ENCODE data around the gene CCDC157. TPM values are rescaled to one million over a fixed set of nuclear protein-coding genes. Genes with fewer than 3 reads are reported as not detected.

CCDC157 gene
- total RNA-seq, 1 donor from 2014 or later = 1.0 TPM

DNA sequence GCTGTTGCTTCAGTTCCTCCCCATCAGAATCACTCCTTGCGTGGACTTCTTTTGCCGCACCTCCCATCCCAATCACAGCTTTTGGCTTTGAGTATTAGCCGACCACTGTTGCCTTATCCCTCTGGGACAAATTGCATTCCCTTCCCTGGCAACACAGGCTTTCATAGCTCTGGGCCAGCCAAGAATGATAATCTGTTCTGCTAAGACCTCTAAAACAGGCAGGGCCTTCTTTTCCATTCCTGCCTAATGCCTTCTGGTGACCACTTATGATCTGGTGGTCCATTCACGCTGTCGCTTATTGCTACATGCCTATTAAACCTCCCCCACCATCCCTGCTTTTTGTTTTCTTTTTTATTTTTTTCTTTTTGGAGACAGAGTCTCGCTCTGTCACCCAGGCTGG is 49.6 kb downstream of the CCDC157 start:
- no peak overlapping the region for H3K4me3 ChIP-seq (ENCODE audit: low read length in 3 of 3)
- H3K4me1 ChIP-seq (ENCODE audit: control insufficient read depth in 3 of 3, insufficient read depth in 3 of 3, low read length in 3 of 3) = no peaks in the 10 kb centered on the region
- no peaks in the 10 kb centered on the region for H3K9me3 ChIP-seq (ENCODE audit: control insufficient read depth in 3 of 3, low read length in 3 of 3)
- no peak overlapping the region for H3K27ac ChIP-seq (ENCODE audit: low read depth, low read length)
- no peak overlapping the region for H3K9ac ChIP-seq (ENCODE audit: low read depth in 1 of 3, low read length in 3 of 3)
- H3K36me3 ChIP-seq (ENCODE audit: control insufficient read depth in 3 of 3, insufficient read depth in 3 of 3, low read length in 3 of 3) = peaks cover 4 to 12% (median 4%) of the 10 kb centered on the region in 3 donors
- no peaks in the 10 kb centered on the region for H3K27me3 ChIP-seq (ENCODE audit: control insufficient read depth in 3 of 3, insufficient read depth in 3 of 3, low read length in 3 of 3)

- Histone ChIP-seq H3K27ac (ENCODE audit: low read depth, low read length) (no peak overlapping the region), H3K36me3 (ENCODE audit: control insufficient read depth in 3 of 3, insufficient read depth in 3 of 3, low read length in 3 of 3) (peaks cover 4 to 14% (median 7%) of the 10 kb centered on the region in 3 donors), H3K27me3 (ENCODE audit: control insufficient read depth in 3 of 3, insufficient read depth in 3 of 3, low read length in 3 of 3) (no peaks in the 10 kb centered on the region), H3K4me3 (ENCODE audit: low read length in 3 of 3) (no peak overlapping the region), H3K9ac (ENCODE audit: low read depth in 1 of 3, low read length in 3 of 3) (no peak overlapping the region), H3K9me3 (ENCODE audit: control insufficient read depth in 3 of 3, low read length in 3 of 3) (no peaks in the 10 kb centered on the region), H3K4me1 (ENCODE audit: control insufficient read depth in 3 of 3, insufficient read depth in 3 of 3, low read length in 3 of 3) (no peaks in the 10 kb centered on the region)
Observed at GRCh38 chr22:30408388-30409102, 51.7 kb downstream of the CCDC157 start.

DNA sequence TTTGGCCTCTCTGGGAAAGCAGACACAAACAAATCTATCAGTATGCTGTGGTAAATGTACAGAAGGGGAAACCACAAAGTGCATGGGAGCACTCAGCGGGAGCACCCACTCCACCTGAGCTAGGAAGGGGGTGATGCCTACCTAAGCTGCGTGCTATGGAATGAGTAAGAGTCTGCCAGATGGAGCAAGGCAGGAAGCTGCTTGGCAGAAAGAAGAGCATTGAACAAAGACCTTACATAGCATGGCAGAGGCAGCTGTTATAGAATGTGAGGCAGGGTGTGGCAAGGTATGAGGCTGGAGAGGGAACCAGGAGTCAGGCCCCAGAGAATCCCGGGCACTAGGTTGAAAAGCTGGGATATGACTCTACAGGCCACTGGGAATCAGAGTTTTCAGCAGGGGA is 55.0 kb downstream of the CCDC157 start:
- H3K27ac ChIP-seq (ENCODE audit: low read depth, low read length) = no peak overlapping the region
- no peak overlapping the region for H3K4me3 ChIP-seq (ENCODE audit: low read length in 3 of 3)
- H3K9ac ChIP-seq (ENCODE audit: low read depth in 1 of 3, low read length in 3 of 3) = no peak overlapping the region
- H3K36me3 ChIP-seq (ENCODE audit: control insufficient read depth in 3 of 3, insufficient read depth in 3 of 3, low read length in 3 of 3) = peaks cover 17 to 32% (median 26%) of the 10 kb centered on the region in 3 donors
- H3K9me3 ChIP-seq (ENCODE audit: control insufficient read depth in 3 of 3, low read length in 3 of 3) = no peaks in the 10 kb centered on the region
- no peaks in the 10 kb centered on the region for H3K27me3 ChIP-seq (ENCODE audit: control insufficient read depth in 3 of 3, insufficient read depth in 3 of 3, low read length in 3 of 3)
- H3K4me1 ChIP-seq (ENCODE audit: control insufficient read depth in 3 of 3, insufficient read depth in 3 of 3, low read length in 3 of 3) = no peaks in the 10 kb centered on the region

GRCh38 chr22:30413001-30413400 is 56.2 kb downstream of the CCDC157 start:
- Histone ChIP-seq H3K4me1 (ENCODE audit: control insufficient read depth in 3 of 3, insufficient read depth in 3 of 3, low read length in 3 of 3) (no peaks in the 10 kb centered on the region), H3K27ac (ENCODE audit: low read depth, low read length) (no peak overlapping the region), H3K36me3 (ENCODE audit: control insufficient read depth in 3 of 3, insufficient read depth in 3 of 3, low read length in 3 of 3) (peaks cover 22 to 36% (median 33%) of the 10 kb centered on the region in 3 donors), H3K9me3 (ENCODE audit: control insufficient read depth in 3 of 3, low read length in 3 of 3) (no peaks in the 10 kb centered on the region), H3K27me3 (ENCODE audit: control insufficient read depth in 3 of 3, insufficient read depth in 3 of 3, low read length in 3 of 3) (no peaks in the 10 kb centered on the region), H3K9ac (ENCODE audit: low read depth in 1 of 3, low read length in 3 of 3) (no peak overlapping the region), H3K4me3 (ENCODE audit: low read length in 3 of 3) (no peak overlapping the region)

- Histone ChIP-seq H3K4me1 (ENCODE audit: control insufficient read depth in 3 of 3, insufficient read depth in 3 of 3, low read length in 3 of 3) (no peaks in the 10 kb centered on the region), H3K9ac (ENCODE audit: low read depth in 1 of 3, low read length in 3 of 3) (no peak overlapping the region), H3K27ac (ENCODE audit: low read depth, low read length) (no peak overlapping the region), H3K27me3 (ENCODE audit: control insufficient read depth in 3 of 3, insufficient read depth in 3 of 3, low read length in 3 of 3) (no peaks in the 10 kb centered on the region), H3K4me3 (ENCODE audit: low read length in 3 of 3) (no peak overlapping the region), H3K36me3 (ENCODE audit: control insufficient read depth in 3 of 3, insufficient read depth in 3 of 3, low read length in 3 of 3) (peaks cover 18 to 45% (median 42%) of the 10 kb centered on the region in 3 donors), H3K9me3 (ENCODE audit: control insufficient read depth in 3 of 3, low read length in 3 of 3) (no peaks in the 10 kb centered on the region)
Observed at GRCh38 chr22:30413745-30414524, 57.1 kb downstream of the CCDC157 start.

DNA sequence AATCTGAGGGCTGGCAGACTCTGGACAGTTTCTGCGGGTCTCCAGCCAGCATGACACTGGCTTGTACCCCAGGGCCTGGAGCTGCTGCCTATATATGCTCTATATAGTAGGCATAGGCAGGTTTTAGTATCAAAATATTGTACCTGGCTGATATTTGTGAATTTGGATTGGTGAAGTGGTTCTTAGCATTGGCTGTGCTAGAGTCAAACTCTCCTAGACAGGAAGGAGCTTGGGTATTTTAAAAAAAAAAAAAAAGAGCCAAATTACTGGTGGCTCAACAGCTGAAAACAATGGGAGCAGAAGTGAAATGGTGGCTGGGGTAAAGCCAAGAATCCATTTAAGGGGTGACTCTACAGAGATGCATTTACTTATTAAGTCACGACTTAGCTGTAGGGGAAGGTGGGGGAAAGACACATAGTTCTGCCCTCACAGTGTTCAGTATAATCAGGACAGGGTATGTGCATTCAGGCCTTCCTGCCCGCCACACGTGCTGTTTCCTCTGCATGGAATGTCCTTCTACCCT is 57.8 kb downstream of the CCDC157 start:
- Histone ChIP-seq H3K4me1 (ENCODE audit: control insufficient read depth in 3 of 3, insufficient read depth in 3 of 3, low read length in 3 of 3) (no peaks in the 10 kb centered on the region), H3K4me3 (ENCODE audit: low read length in 3 of 3) (no peak overlapping the region), H3K27me3 (ENCODE audit: control insufficient read depth in 3 of 3, insufficient read depth in 3 of 3, low read length in 3 of 3) (no peaks in the 10 kb centered on the region), H3K9me3 (ENCODE audit: control insufficient read depth in 3 of 3, low read length in 3 of 3) (no peaks in the 10 kb centered on the region), H3K9ac (ENCODE audit: low read depth in 1 of 3, low read length in 3 of 3) (no peak overlapping the region), H3K36me3 (ENCODE audit: control insufficient read depth in 3 of 3, insufficient read depth in 3 of 3, low read length in 3 of 3) (peaks cover 22 to 47% (median 44%) of the 10 kb centered on the region in 3 donors), H3K27ac (ENCODE audit: low read depth, low read length) (no peak overlapping the region)

- Histone ChIP-seq H3K9ac (ENCODE audit: low read depth in 1 of 3, low read length in 3 of 3) (no peak overlapping the region), H3K4me3 (ENCODE audit: low read length in 3 of 3) (no peak overlapping the region), H3K36me3 (ENCODE audit: control insufficient read depth in 3 of 3, insufficient read depth in 3 of 3, low read length in 3 of 3) (peaks cover 22 to 46% (median 44%) of the 10 kb centered on the region in 3 donors), H3K9me3 (ENCODE audit: control insufficient read depth in 3 of 3, low read length in 3 of 3) (no peaks in the 10 kb centered on the region), H3K4me1 (ENCODE audit: control insufficient read depth in 3 of 3, insufficient read depth in 3 of 3, low read length in 3 of 3) (peaks cover 0 to 9% (median 6%) of the 10 kb centered on the region in 3 donors), H3K27me3 (ENCODE audit: control insufficient read depth in 3 of 3, insufficient read depth in 3 of 3, low read length in 3 of 3) (no peaks in the 10 kb centered on the region), H3K27ac (ENCODE audit: low read depth, low read length) (no peak overlapping the region)
Observed at GRCh38 chr22:30416403-30416802, 59.6 kb downstream of the CCDC157 start.

DNA sequence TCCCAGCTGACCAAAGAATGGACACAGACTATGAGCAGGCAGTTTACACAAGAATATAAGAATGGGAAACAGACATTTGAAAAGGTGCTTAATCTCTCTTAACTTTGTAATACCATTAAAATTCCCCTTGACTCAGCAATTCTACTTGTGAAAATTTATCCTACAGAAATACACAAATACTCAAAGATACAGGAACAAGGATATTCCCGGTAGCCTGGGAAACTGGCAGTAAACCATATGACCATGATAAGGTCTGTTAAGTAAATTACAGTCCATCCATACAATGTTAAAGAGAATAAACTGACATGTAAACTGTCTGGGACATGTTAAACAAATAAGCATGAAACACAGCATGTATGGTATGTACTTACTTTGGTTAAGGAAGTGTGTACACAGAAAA is 60.0 kb downstream of the CCDC157 start:
- peaks cover 22 to 46% (median 42%) of the 10 kb centered on the region in 3 donors for H3K36me3 ChIP-seq (ENCODE audit: control insufficient read depth in 3 of 3, insufficient read depth in 3 of 3, low read length in 3 of 3)
- no peak overlapping the region for H3K27ac ChIP-seq (ENCODE audit: low read depth, low read length)
- H3K4me3 ChIP-seq (ENCODE audit: low read length in 3 of 3) = no peak overlapping the region
- H3K9me3 ChIP-seq (ENCODE audit: control insufficient read depth in 3 of 3, low read length in 3 of 3) = no peaks in the 10 kb centered on the region
- H3K27me3 ChIP-seq (ENCODE audit: control insufficient read depth in 3 of 3, insufficient read depth in 3 of 3, low read length in 3 of 3) = no peaks in the 10 kb centered on the region
- peaks cover 0 to 13% (median 6%) of the 10 kb centered on the region in 3 donors for H3K4me1 ChIP-seq (ENCODE audit: control insufficient read depth in 3 of 3, insufficient read depth in 3 of 3, low read length in 3 of 3)
- H3K9ac ChIP-seq (ENCODE audit: low read depth in 1 of 3, low read length in 3 of 3) = no peak overlapping the region

DNA sequence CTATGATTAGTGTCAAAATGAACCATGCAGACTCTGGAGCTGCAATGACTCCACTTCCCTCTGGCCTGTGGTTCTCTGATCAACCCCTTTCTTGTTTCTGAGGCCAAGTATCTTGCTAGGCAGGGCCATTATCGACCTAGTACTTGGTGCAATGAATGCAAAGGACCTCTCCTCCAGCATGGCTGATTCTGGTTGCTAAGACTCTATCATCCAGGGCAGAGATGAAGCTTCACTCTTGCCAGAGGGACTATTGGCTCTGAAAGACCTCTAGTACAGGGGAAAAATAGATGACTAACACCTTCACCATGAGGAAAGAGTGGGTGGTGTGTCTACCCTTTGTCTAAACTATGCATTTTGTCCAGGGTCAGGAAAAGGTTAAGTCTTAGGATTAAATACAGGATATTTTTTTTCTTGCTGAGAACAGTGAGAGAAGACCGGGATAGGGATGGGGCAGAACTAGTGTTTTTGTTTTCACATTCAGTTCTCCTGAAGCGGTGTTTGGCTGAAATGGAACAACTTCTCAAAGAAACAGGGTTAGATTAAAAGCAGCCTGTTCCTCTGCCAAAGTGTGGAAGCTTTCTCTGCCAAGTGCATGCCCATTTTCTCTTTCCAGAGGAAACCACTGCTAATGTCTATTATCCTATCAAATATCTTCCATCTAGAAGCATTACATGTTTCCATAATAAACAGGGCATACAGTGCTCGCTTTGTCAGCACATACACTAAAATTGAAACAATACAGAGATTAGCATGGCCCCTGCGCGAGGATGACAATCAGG is 63.7 kb downstream of the CCDC157 start:
- Histone ChIP-seq H3K4me3 (ENCODE audit: low read length in 3 of 3) (no peak overlapping the region), H3K27ac (ENCODE audit: low read depth, low read length) (no peak overlapping the region), H3K4me1 (ENCODE audit: control insufficient read depth in 3 of 3, insufficient read depth in 3 of 3, low read length in 3 of 3) (peaks cover 28 to 45% (median 35%) of the 10 kb centered on the region in 3 donors), H3K36me3 (ENCODE audit: control insufficient read depth in 3 of 3, insufficient read depth in 3 of 3, low read length in 3 of 3) (peaks cover 18 to 38% (median 34%) of the 10 kb centered on the region in 3 donors), H3K9me3 (ENCODE audit: control insufficient read depth in 3 of 3, low read length in 3 of 3) (no peaks in the 10 kb centered on the region), H3K9ac (ENCODE audit: low read depth in 1 of 3, low read length in 3 of 3) (peak overlapping the region in 2 of 3 donors; percentile 35 to 59), H3K27me3 (ENCODE audit: control insufficient read depth in 3 of 3, insufficient read depth in 3 of 3, low read length in 3 of 3) (no peaks in the 10 kb centered on the region)
